Lower leg skin (tissue), 3 donors: ENCODE measurements around the gene FAM107B.

Source experiments
- CTCF ChIP-seq, 3 donors: fragments of 450-650 bp; IDR thresholded peaks; one replicate each; pipeline ENCODE4 v1.5.1; 2016; ENCODE audit warnings: antibody characterized with exemption in 3 of 3, mild to moderate bottlenecking in 3 of 3, moderate library complexity in 2 of 3
- POLR2A ChIP-seq, 2 donors: fragments of 450-650 bp; IDR thresholded peaks; one replicate each; pipeline ENCODE4 v1.6.1; 2016 to 2017; ENCODE audit warnings: antibody characterized with exemption in 2 of 2, mild to moderate bottlenecking in 1 of 2, moderate library complexity in 1 of 2

- TF ChIP-seq CTCF (IDR thresholded peaks at IDR 0.05) (no peak), POLR2A (IDR thresholded peaks at IDR 0.05) (no peak)
These were observed 129.3 kb downstream of the FAM107B start for GRCh38 chr10:14645239-14645960.
